HEK293T (cell line): ENCODE measurements around the gene PLSCR5.

Experiments
- ARNT ChIP-seq: fragments of 450-650 bp; IDR thresholded peaks from 2 replicates; pipeline ENCODE4 v1.6.1; 2017; ENCODE audit warnings: mild to moderate bottlenecking
- BHLHE40 ChIP-seq: fragments of 450-650 bp; IDR thresholded peaks from 2 replicates; pipeline ENCODE4 v1.6.1; 2016; ENCODE audit warnings: mild to moderate bottlenecking, moderate library complexity, borderline replicate concordance
- CTBP1 ChIP-seq: fragments of 450-650 bp; IDR thresholded peaks from 2 replicates; pipeline ENCODE4 v1.6.1; 2016; ENCODE audit warnings: borderline replicate concordance
- ELF4 ChIP-seq: fragments of 450-650 bp; IDR thresholded peaks from 2 replicates; pipeline ENCODE4 v1.6.1; 2017; ENCODE audit warnings: antibody characterized with exemption
- FOXA1 ChIP-seq: fragments of 450-650 bp; IDR thresholded peaks from 2 replicates; pipeline ENCODE4 v1.6.1; 2016; ENCODE audit warnings: mild to moderate bottlenecking
- FOXK2 ChIP-seq: fragments of 450-650 bp; IDR thresholded peaks from 2 replicates; pipeline ENCODE4 v1.6.1; 2016; ENCODE audit warnings: mild to moderate bottlenecking
- FOXM1 ChIP-seq: fragments of 450-650 bp; IDR thresholded peaks from 2 replicates; pipeline ENCODE4 v1.6.1; 2017; ENCODE audit warnings: mild to moderate bottlenecking, borderline replicate concordance
- HDGF ChIP-seq: fragments of 450-650 bp; IDR thresholded peaks from 2 replicates; pipeline ENCODE4 v1.6.1; 2017; ENCODE audit warnings: antibody characterized with exemption, borderline replicate concordance
- LEF1 ChIP-seq: fragments of 450-650 bp; IDR thresholded peaks from 2 replicates; pipeline ENCODE4 v1.6.1; 2017; ENCODE audit warnings: mild to moderate bottlenecking, borderline replicate concordance
- SUZ12 ChIP-seq: fragments of 450-650 bp; IDR thresholded peaks from 2 replicates; pipeline ENCODE4 v1.6.1; 2016; ENCODE audit warnings: mild to moderate bottlenecking
- ZNF384 ChIP-seq: fragments of 450-650 bp; IDR thresholded peaks from 2 replicates; pipeline ENCODE4 v1.6.1; 2016

DNA sequence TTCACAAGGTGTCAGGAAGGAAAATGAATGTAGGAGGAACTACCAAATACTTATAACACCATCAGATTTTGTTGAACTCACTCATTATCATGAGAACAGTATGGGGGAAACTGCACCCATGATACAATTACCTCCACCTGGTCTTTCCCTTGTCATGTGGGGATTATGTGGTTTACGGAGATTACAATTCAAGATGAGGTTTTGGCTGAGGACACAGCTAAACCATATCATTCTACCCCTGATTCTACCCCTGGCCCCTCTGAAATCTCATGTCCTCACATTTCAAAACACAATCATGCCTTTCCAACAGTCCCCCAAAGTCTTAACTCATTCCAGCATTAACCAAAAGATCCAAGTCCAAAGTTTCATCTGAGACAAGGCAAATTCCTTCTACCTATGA, 43.7 kb downstream of the PLSCR5 start:
- no peak for TF ChIP-seq SUZ12
- no peak for TF ChIP-seq ELF4
- TF ChIP-seq FOXA1, result no peak
- no peak for TF ChIP-seq FOXK2
- no peak for TF ChIP-seq HDGF
- no peak for TF ChIP-seq ARNT
- no peak for TF ChIP-seq BHLHE40
- no peak for TF ChIP-seq ZNF384
- no peak for TF ChIP-seq CTBP1
- no peak for TF ChIP-seq FOXM1
- no peak for TF ChIP-seq LEF1
